IMR-90 (cell line): ENCODE data around the gene PTGES3.

Experiments
- CEBPB ChIP-seq: IDR thresholded peaks from 2 replicates; pipeline ENCODE4 v1.6.1; 2012; ENCODE audit warnings: low read depth, low read length, improper control_type of control experiment
- CHD1 ChIP-seq: IDR thresholded peaks from 2 replicates; pipeline ENCODE4 v1.6.1; 2012; ENCODE audit warnings: low read depth, low read length, improper control_type of control experiment
- FOS ChIP-seq: fragments of 150-350 bp; IDR thresholded peaks from 2 replicates; pipeline ENCODE4 v1.6.1; 2016; ENCODE audit warnings: low read depth, low read length
- POLR2A ChIP-seq: IDR thresholded peaks from 2 replicates; pipeline ENCODE4 v1.6.1; 2012; ENCODE audit warnings: mild to moderate bottlenecking, low read depth, low read length
- RAD21 ChIP-seq: IDR thresholded peaks from 2 replicates; pipeline ENCODE4 v1.6.1; 2012; ENCODE audit warnings: low read length, improper control_type of control experiment
- RFX5 ChIP-seq: IDR thresholded peaks from 2 replicates; pipeline ENCODE4 v1.8.0; 2012; ENCODE audit warnings: low read depth, mild to moderate bottlenecking, low read length, moderate library complexity
- SMC3 ChIP-seq: fragments of 150-350 bp; IDR thresholded peaks from 2 replicates; pipeline ENCODE4 v1.6.1; 2016; ENCODE audit warnings: low read depth, mild to moderate bottlenecking, antibody characterized with exemption, low read length, moderate library complexity
- TF ChIP-seq, protein P1 (sequence below): conservative IDR thresholded peaks from 2 replicates; pipeline ENCODE4 v1.5.1; 2012; ENCODE audit warnings: mild to moderate bottlenecking, low read depth, low read length, improper control_type of control experiment
- TF ChIP-seq, protein P2 (sequence below): fragments of 150-350 bp; IDR thresholded peaks from 2 replicates; pipeline ENCODE4 v1.6.1; 2016; ENCODE audit warnings: low read depth, mild to moderate bottlenecking, low read length, moderate library complexity, borderline replicate concordance

DNA sequence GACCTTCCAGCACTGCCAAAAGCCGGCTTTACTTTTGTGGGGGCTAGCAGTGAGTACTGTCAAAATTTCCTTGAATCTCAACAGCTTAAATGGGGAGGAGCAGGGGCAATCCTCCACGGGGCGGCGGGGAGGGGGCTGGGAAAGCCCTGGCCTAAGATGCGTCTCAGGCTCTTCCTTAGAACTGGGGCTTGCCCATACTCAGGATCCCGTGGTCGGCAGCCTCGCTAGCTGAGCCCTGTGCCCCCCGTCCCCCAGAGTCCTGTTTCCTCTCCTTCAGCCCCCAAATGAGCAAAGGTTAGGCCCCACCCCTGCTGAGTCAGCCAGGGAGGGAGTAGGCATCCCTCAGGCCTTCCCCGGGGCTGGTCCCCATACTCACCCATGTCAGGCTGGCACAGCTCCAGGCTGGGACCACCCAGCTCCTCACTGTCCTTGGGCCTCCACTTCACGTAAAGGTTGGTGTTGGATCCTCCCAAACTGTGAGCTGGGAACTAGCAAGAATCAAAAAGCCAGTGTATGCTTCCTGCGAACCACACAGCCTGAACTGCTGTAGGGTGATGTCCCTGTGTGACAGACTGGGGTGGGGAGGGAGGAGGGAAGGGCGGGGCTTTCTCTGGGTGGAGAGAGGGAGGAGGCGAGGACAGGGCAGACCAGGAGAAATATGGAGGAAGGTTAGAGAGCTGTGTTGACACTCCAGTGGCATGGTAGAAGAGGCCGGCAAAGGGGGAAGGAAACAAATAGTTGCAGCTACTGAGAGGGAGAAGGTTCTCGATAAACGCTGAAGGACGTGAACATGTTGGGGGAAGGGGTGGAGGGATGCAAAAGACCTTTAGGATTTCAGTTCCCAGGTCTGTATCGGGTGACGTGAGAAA, 52.0 kb downstream of the PTGES3 start:
- TF ChIP-seq, protein P1, sequence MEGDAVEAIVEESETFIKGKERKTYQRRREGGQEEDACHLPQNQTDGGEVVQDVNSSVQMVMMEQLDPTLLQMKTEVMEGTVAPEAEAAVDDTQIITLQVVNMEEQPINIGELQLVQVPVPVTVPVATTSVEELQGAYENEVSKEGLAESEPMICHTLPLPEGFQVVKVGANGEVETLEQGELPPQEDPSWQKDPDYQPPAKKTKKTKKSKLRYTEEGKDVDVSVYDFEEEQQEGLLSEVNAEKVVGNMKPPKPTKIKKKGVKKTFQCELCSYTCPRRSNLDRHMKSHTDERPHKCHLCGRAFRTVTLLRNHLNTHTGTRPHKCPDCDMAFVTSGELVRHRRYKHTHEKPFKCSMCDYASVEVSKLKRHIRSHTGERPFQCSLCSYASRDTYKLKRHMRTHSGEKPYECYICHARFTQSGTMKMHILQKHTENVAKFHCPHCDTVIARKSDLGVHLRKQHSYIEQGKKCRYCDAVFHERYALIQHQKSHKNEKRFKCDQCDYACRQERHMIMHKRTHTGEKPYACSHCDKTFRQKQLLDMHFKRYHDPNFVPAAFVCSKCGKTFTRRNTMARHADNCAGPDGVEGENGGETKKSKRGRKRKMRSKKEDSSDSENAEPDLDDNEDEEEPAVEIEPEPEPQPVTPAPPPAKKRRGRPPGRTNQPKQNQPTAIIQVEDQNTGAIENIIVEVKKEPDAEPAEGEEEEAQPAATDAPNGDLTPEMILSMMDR, result no peak
- TF ChIP-seq POLR2A, result peak; percentile 22; the same call in 1 of the 2 replicates
- no peak for TF ChIP-seq RFX5
- TF ChIP-seq, protein P2, sequence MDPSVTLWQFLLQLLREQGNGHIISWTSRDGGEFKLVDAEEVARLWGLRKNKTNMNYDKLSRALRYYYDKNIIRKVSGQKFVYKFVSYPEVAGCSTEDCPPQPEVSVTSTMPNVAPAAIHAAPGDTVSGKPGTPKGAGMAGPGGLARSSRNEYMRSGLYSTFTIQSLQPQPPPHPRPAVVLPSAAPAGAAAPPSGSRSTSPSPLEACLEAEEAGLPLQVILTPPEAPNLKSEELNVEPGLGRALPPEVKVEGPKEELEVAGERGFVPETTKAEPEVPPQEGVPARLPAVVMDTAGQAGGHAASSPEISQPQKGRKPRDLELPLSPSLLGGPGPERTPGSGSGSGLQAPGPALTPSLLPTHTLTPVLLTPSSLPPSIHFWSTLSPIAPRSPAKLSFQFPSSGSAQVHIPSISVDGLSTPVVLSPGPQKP, result no peak
- TF ChIP-seq RAD21, result no peak
- no peak for TF ChIP-seq FOS
- TF ChIP-seq CHD1, result no peak
- no peak for TF ChIP-seq SMC3
- no peak for TF ChIP-seq CEBPB
